ENCODE measurements around the gene DMBT1. TPM values are rescaled to one million over a fixed set of nuclear protein-coding genes. Genes with fewer than 3 reads are reported as not detected.
"Not testable (repeated sequence)": the region's sequence is repeated elsewhere in the genome, so short reads cannot be mapped to it uniquely, and the experiment has no call there.

DMBT1 gene
- polyA plus RNA-seq, 1 donor: 0.05 TPM

DNA sequence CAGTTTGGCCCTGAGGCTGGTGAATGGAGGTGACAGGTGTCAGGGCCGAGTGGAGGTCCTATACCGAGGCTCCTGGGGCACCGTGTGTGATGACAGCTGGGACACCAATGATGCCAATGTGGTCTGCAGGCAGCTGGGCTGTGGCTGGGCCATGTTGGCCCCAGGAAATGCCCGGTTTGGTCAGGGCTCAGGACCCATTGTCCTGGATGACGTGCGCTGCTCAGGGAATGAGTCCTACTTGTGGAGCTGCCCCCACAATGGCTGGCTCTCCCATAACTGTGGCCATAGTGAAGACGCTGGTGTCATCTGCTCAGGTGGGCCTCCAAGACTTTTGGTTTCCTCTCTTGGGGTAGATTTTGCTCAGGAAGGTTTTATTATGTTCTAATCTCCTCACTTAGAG lies 25.5 kb downstream of the DMBT1 start:
- DNase-seq: not testable (repeated sequence)

- no peak for DNase-seq
These were observed 26.7 kb downstream of the DMBT1 start for GRCh38 chr10:122587098-122587760.

DNA sequence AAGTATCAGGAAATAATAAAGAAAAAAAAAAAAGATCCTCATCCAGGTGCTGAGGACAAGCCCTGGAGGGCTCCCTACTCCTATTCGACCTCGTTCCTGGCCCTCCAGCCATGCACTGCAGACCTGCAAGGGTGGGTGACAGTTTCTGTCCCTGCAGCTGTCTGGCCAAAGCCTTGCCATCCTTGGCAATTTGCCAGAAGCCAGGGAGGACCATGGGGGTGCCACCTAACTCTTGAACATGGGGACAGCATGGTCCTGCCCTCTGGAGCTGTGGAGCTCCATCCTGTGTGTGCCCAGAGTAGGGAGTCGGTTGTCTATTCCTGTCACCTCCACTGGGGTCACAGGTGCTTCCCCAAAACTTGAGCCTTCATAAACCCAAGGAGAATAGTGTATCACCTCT lies 27.8 kb downstream of the DMBT1 start:
- no peak for DNase-seq

DNA sequence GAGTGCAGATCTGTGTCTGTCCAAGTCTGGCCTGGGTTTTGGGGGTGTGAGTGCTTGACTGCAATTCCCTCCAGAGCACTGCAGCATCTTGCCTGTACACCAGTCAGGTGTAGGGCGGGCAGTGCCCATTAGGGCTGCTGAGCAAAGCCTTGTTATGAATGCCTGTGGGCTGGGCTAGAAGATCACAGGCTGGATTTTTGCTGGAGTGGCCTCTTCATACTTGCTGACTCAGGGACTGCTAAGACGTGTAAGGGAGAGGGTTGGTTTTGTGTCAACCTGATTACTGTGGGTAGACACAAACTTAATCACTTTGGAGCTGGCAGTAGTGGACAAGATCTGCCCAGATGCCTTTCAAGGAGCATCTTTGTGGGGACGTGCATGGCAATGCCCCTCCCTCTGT lies 29.6 kb downstream of the DMBT1 start:
- DNase-seq: no peak

GRCh38 chr10:122591736-122592135 lies 31.2 kb downstream of the DMBT1 start:
- DNase-seq: no peak

DNA sequence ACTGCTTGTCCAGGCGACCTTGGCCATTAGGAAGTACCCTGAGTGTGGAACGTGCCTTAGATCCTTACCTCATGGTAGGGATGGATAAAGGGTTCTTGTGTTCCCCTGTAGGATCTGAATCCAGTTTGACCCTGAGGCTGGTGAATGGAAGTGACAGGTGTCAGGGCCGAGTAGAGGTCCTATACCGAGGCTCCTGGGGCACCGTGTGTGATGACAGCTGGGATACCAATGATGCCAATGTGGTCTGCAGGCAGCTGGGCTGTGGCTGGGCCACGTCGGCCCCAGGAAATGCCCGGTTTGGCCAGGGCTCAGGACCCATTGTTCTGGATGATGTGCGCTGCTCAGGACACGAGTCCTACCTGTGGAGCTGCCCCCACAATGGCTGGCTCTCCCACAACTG lies 31.6 kb downstream of the DMBT1 start:
- DNase-seq: no peak

DNA sequence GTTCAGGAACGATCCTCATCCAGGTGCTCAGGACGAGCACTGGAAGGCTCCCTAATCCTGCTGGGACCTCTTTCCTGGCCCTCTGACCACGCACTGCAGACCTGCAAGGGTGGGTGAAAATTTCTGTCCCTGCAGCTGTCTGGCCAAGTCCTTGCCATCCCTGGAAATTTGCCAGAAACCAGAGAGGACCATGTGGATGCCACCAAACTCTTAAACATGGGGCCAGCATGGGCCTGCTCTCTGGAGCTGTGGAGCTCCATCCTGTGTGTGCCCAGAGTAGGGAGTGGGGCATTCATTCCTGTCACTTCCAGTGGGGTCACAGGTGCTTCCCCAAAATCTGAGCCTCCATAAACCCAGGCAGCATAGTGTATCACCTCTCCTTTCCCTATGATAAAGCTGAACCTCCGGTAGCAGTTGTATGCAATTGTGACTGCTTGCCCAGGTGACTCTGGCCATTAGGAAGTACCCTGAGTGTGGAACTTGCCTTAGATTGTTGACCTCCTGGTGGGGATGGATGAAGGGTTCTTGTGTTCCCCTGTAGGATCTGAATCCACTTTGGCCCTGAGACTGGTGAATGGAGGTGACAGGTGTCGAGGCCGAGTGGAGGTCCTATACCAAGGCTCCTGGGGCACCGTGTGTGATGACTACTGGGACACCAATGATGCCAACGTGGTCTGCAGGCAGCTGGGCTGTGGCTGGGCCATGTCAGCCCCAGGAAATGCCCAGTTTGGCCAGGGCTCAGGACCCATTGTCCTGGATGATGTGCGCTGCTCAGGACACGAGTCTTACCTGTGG lies 57.1 kb downstream of the DMBT1 start:
- no peak for DNase-seq

GRCh38 chr10:122618461-122619165 lies 58.1 kb downstream of the DMBT1 start:
- no peak for DNase-seq

DNA sequence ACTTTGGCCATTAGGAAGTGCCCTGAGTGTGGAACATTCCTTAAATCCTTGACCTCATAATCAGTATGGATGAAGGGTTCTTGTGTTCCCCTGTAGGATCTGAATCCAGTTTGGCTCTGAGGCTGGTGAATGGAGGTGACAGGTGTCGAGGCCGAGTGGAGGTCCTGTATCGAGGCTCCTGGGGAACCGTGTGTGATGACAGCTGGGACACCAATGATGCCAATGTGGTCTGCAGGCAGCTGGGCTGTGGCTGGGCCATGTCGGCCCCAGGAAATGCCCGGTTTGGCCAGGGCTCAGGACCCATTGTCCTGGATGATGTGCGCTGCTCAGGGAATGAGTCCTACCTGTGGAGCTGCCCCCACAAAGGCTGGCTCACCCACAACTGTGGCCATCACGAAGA lies 60.4 kb downstream of the DMBT1 start:
- not testable (repeated sequence) for DNase-seq

GRCh38 chr10:122624546-122624945 lies 64.0 kb downstream of the DMBT1 start:
- DNase-seq: no peak

DNA sequence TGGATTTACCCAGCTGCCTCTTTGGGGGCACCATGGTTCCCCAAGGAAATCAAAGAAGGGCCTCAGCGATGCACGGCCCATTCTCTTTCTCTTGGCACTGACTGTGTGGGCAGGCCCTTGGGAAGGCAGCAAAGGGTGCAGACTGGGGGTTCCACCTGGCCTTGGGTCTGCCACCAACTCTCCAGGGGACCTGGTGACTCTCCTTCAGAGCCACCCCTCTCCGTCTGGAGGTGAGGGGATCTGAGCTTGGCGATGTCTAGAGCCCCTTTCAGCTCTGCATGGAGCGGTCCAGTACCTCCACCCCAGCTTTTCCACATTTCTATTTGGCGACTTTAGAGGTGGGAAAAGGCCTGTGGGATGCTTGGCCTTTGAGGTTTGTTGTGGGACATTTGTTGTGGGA lies 70.0 kb downstream of the DMBT1 start:
- no peak for DNase-seq

- DNase-seq: no peak
These were observed 71.5 kb downstream of the DMBT1 start for GRCh38 chr10:122632031-122632430.

- no peak for DNase-seq
These were observed 72.0 kb downstream of the DMBT1 start for GRCh38 chr10:122632576-122632975.

DNA sequence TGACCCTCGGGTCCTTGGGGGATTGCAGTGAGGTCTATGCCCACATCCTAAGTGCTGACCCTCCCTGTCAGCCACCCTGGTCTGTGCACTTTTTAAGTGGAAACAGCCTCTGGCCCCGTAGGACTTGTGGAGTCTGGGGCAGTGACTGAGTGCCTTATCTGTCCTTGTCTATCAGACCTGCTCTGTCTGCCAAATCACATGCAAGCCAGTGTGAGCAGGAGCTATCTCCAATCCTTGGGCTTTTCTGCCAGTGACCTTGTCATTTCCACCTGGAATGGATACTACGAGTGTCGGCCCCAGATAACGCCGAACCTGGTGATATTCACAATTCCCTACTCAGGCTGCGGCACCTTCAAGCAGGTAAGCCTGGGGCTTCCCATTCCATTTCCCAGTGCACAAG lies 76.4 kb downstream of the DMBT1 start:
- DNase-seq: no peak

GRCh38 chr10:122637376-122637775 lies 76.8 kb downstream of the DMBT1 start:
- DNase-seq: peak; percentile 24

- DNase-seq: no peak
These were observed 77.6 kb downstream of the DMBT1 start for GRCh38 chr10:122638106-122638505.

DNA sequence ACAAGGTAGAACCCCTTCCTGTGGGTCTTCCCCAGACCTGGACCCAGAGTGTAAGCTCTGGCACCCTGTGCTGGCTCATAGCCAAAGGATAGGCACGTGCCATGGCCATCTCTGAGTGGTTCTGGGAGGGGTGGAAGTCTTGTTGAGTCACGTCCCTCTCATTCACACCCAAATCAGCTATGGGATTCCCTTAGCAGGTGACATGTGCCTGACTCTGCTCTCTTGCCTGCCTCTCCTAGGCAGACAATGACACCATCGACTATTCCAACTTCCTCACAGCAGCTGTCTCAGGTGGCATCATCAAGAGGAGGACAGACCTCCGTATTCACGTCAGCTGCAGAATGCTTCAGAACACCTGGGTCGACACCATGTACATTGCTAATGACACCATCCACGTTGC lies 79.2 kb downstream of the DMBT1 start:
- no peak for DNase-seq

DNA sequence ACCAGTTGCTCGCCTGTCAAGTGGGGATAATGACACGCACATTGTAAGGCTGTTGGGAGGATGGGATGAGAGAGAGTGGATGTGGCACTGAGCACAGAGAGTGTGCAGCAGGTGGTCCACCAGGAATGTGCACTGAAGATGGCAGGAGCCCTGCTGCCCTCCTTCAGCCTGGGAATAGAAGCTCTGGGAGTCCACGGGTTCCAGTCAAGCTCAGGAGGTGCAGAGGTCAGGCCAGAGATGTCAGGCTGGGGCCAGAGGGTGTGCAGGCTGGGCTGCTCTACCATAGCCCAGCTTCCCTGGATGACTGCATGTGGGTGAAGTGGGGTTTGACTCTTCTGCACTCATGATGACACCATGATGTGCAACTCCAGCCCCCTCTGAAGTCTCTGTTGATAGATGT lies 80.4 kb downstream of the DMBT1 start:
- DNase-seq: no peak

- DNase-seq: no peak
These were observed 82.4 kb downstream of the DMBT1 start for GRCh38 chr10:122642726-122643605.

GRCh38 chr10:122643931-122644534 lies 83.5 kb downstream of the DMBT1 start:
- no peak for DNase-seq

- DNase-seq: no peak
These were observed 86.2 kb downstream of the DMBT1 start for GRCh38 chr10:122646511-122647382.

Data from left kidney (tissue), 2 donors.